Esophagus muscularis mucosa (tissue), 4 donors: ENCODE measurements around the gene ARMC12. TPM values are rescaled to one million over a fixed set of nuclear protein-coding genes. Genes with fewer than 3 reads are reported as not detected.

Source experiments
- DNase-seq: peaks from one replicate; pipeline ENCODE4 v3.0.0-alpha.2; 2017; ENCODE audit errors: extremely low spot score
- H3K27ac ChIP-seq, 4 donors: fragments of 200-600 bp; sonication (generic); replicated peaks in 1 of 4; 1 replicate in 3 of 4; 2 replicates in 1 of 4; pipeline ENCODE4 v1.5.1; 2016 to 2019; ENCODE audit warnings: mild to moderate bottlenecking in 1 of 4
- H3K27me3 ChIP-seq, 4 donors: fragments of 200-600 bp; sonication (generic); one replicate each; pipeline versions ENCODE4 v1.5.1 to v1.6.0; 2016 to 2019
- H3K36me3 ChIP-seq, 4 donors: fragments of 200-600 bp; sonication (generic); one replicate each; pipeline ENCODE4 v1.5.1; 2016 to 2019
- H3K4me1 ChIP-seq, 4 donors: fragments of 200-600 bp; sonication (generic); one replicate each; pipeline ENCODE4 v1.5.1; 2016 to 2019
- H3K4me3 ChIP-seq, 4 donors: fragments of 200-600 bp; sonication (generic); 1 replicate in 2 of 4; 2 replicates in 2 of 4; pipeline ENCODE4 v1.5.1; 2016 to 2019; ENCODE audit warnings: mild to moderate bottlenecking in 4 of 4, moderate library complexity in 1 of 4
- H3K9me3 ChIP-seq, 4 donors: fragments of 200-600 bp; sonication (generic); 1 replicate in 3 of 4; 2 replicates in 1 of 4; pipeline ENCODE4 v1.5.1; 2016 to 2019
- EP300 ChIP-seq: sonication (generic); formaldehyde crosslinking; IDR thresholded peaks from one replicate; pipeline ENCODE4 v1.6.1; 2017; ENCODE audit warnings: antibody characterized with exemption
- POLR2A ChIP-seq: fragments of 450-650 bp; IDR thresholded peaks from one replicate; pipeline ENCODE4 v1.6.1; 2017; ENCODE audit warnings: antibody characterized with exemption, moderate library complexity, mild to moderate bottlenecking, low read depth
- POLR2AphosphoS5 ChIP-seq, 2 donors: sonication (generic); formaldehyde crosslinking; IDR thresholded peaks; one replicate each; pipeline ENCODE4 v1.6.1; 2017; ENCODE audit warnings: antibody characterized with exemption in 2 of 2
- WGBS: methylation state at CpG from one replicate; pipeline ENCODE4 v1.1.5; 2018; 5-methylcytosine and 5-hydroxymethylcytosine counted together
- intact Hi-C: fragments of 100-400 bp; cut with DNase I; formaldehyde crosslinking; loops from one replicate; pipeline ENCODE4 v1.15.1; 2023
- total RNA-seq, 4 donors: library from RNA; depleted of rRNA; stranded (reverse); fragments of >200 nt; gene quantifications; one replicate each; pipeline versions ENCODE4 v1.1.0 to v1.2.1, GENCODE V29; 2016
- TF ChIP-seq, protein P1 (sequence below), 3 experiments: fragments of 200-600 bp in 2 of 3; fragments of 450-650 bp in 1 of 3; sonication (generic) in 2 of 3; IDR thresholded peaks; one replicate each; pipeline ENCODE4 v1.5.1; 2017 to 2019; ENCODE audit warnings: antibody characterized with exemption in 3 of 3, mild to moderate bottlenecking in 2 of 3, moderate library complexity in 1 of 3

ARMC12 gene
- total RNA-seq, 4 donors from 2014 or later: 0.50 to 1.0 (median 0.83) TPM; not detected in 1

- no peaks in the 10 kb centered on the region for H3K36me3 ChIP-seq
- peaks cover 93 to 100% (median 98%) of the 10 kb centered on the region in 4 donors for H3K4me1 ChIP-seq
- H3K4me3 ChIP-seq: peak overlapping the region; percentile 38 to 67 (median 58)
- H3K27me3 ChIP-seq: no peaks in the 10 kb centered on the region
- no peaks in the 10 kb centered on the region for H3K9me3 ChIP-seq
- 39% methylated on average over 10 of the region's 11 CpGs for WGBS
- DNase-seq: peak; percentile 96
- TF ChIP-seq, protein P1, sequence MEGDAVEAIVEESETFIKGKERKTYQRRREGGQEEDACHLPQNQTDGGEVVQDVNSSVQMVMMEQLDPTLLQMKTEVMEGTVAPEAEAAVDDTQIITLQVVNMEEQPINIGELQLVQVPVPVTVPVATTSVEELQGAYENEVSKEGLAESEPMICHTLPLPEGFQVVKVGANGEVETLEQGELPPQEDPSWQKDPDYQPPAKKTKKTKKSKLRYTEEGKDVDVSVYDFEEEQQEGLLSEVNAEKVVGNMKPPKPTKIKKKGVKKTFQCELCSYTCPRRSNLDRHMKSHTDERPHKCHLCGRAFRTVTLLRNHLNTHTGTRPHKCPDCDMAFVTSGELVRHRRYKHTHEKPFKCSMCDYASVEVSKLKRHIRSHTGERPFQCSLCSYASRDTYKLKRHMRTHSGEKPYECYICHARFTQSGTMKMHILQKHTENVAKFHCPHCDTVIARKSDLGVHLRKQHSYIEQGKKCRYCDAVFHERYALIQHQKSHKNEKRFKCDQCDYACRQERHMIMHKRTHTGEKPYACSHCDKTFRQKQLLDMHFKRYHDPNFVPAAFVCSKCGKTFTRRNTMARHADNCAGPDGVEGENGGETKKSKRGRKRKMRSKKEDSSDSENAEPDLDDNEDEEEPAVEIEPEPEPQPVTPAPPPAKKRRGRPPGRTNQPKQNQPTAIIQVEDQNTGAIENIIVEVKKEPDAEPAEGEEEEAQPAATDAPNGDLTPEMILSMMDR (IDR thresholded peaks at IDR 0.05): no peak
- peak; percentile 99 for TF ChIP-seq EP300
- TF ChIP-seq POLR2AphosphoS5 (IDR thresholded peaks at IDR 0.05): peak in 1 of 2 donors; percentile 93
- TF ChIP-seq POLR2A: peak; percentile 26
- intact Hi-C loops: loop anchor here (5.0 kb wide), 1 partner anchor 124 kb away; no protein-coding TSS in a partner anchor
- H3K27ac ChIP-seq: peak overlapping the region; percentile 96 to 100 (median 98)
Observed at GRCh38 chr6:35725721-35726438, 11.0 kb upstream of the ARMC12 start.

- Histone ChIP-seq H3K27ac (peak overlapping the region; percentile 96 to 100 (median 98)), H3K4me1 (peaks cover 84 to 98% (median 91%) of the 10 kb centered on the region in 4 donors), H3K27me3 (no peaks in the 10 kb centered on the region), H3K36me3 (no peaks in the 10 kb centered on the region), H3K4me3 (peak overlapping the region; percentile 57 to 67 (median 60)), H3K9me3 (no peaks in the 10 kb centered on the region)
- TF ChIP-seq EP300 (peak; percentile 69), POLR2AphosphoS5 (IDR thresholded peaks at IDR 0.05) (peak in 1 of 2 donors; percentile 71), POLR2A (peak; percentile 77)
- TF ChIP-seq, protein P1 (IDR thresholded peaks at IDR 0.05): no peak
- intact Hi-C loops: loop anchor here (1.0 to 5.0 kb wide), 2 partner anchors 39 to 125 kb away; partner anchors contain the start of gene FKBP5
- WGBS: 9% methylated on average over 10 of the region's 29 CpGs
- peak; percentile 97 for DNase-seq
Observed at GRCh38 chr6:35727231-35727934, 9.4 kb upstream of the ARMC12 start.

GRCh38 chr6:35727935-35728682 lies 8.7 kb upstream of the ARMC12 start:
- TF ChIP-seq POLR2A (peak; percentile 83), EP300 (peak; percentile 98), POLR2AphosphoS5 (IDR thresholded peaks at IDR 0.05) (peak in 1 of 2 donors; percentile 98)
- TF ChIP-seq, protein P1 (IDR thresholded peaks at IDR 0.05): peak in 1 of 3 experiments; percentile 19
- intact Hi-C loops: loop anchor here (1.0 to 5.0 kb wide), 2 partner anchors 40 to 126 kb away; partner anchors contain the start of gene FKBP5
- no peaks in the 10 kb centered on the region for H3K27me3 ChIP-seq
- H3K36me3 ChIP-seq: no peaks in the 10 kb centered on the region
- H3K27ac ChIP-seq: peak overlapping the region; percentile 96 to 100 (median 98)
- peak; percentile 98 for DNase-seq
- peaks cover 85 to 98% (median 91%) of the 10 kb centered on the region in 4 donors for H3K4me1 ChIP-seq
- WGBS: 3% methylated on average over 25 of the region's 57 CpGs
- H3K4me3 ChIP-seq: peak overlapping the region; percentile 57 to 67 (median 60)
- no peaks in the 10 kb centered on the region for H3K9me3 ChIP-seq
